T-helper 1 cell (primary cell): ENCODE measurements around the gene PAPOLB.
A peak's percentile ranks its signal among the peaks of the same experiment; 100 is the strongest.

Experiments used
- DNase-seq, 5 donors: peaks; one replicate each; pipeline ENCODE4 v3.0.0-alpha.2; 2012 to 2020

PAPOLB gene

GRCh38 chr7:4840079-4840501, 21.7 kb downstream of the PAPOLB start:
- DNase-seq = no peak

GRCh38 chr7:4838626-4839334, 23.1 kb downstream of the PAPOLB start:
- DNase-seq = no peak

- DNase-seq = no peak
Measured at GRCh38 chr7:4837803-4838625, 23.8 kb downstream of the PAPOLB start.

- no peak for DNase-seq
Measured at GRCh38 chr7:4837041-4837802, 24.6 kb downstream of the PAPOLB start.

- no peak for DNase-seq
Measured at GRCh38 chr7:4836206-4836661, 25.6 kb downstream of the PAPOLB start.

- no peak for DNase-seq
Measured at GRCh38 chr7:4835398-4836205, 26.2 kb downstream of the PAPOLB start.

- DNase-seq = no peak
Measured at GRCh38 chr7:4834601-4835397, 27.0 kb downstream of the PAPOLB start.

- DNase-seq = no peak
Measured at GRCh38 chr7:4833691-4834600, 27.9 kb downstream of the PAPOLB start.

GRCh38 chr7:4833176-4833575, 28.7 kb downstream of the PAPOLB start:
- DNase-seq = no peak

- DNase-seq = no peak
Measured at GRCh38 chr7:4832711-4833110, 29.1 kb downstream of the PAPOLB start.

- DNase-seq = no peak
Measured at GRCh38 chr7:4831723-4832495, 29.9 kb downstream of the PAPOLB start.

GRCh38 chr7:4830176-4830575, 31.7 kb downstream of the PAPOLB start:
- DNase-seq = peak in 3 of 5 donors; percentile 26 to 46 (median 32)

GRCh38 chr7:4828720-4829383, 33.0 kb downstream of the PAPOLB start:
- DNase-seq = no peak

- DNase-seq = no peak
Measured at GRCh38 chr7:4825081-4825480, 36.7 kb downstream of the PAPOLB start.

GRCh38 chr7:4824120-4824775, 37.6 kb downstream of the PAPOLB start:
- no peak for DNase-seq

- no peak for DNase-seq
Measured at GRCh38 chr7:4823441-4824119, 38.2 kb downstream of the PAPOLB start.

GRCh38 chr7:4822677-4823076, 39.2 kb downstream of the PAPOLB start:
- DNase-seq = no peak

GRCh38 chr7:4820967-4821471, 40.8 kb downstream of the PAPOLB start:
- no peak for DNase-seq
